ENCODE measurements around the gene POLG2.

Gene POLG2

GRCh38 chr17:64496786-64497564 lies at the start of gene POLG2:
Gene POLG2 (minus strand): TSS chr17:64497054. CDS start chr17:64496968, 86 bp downstream.
- TF ChIP-seq, protein P1, sequence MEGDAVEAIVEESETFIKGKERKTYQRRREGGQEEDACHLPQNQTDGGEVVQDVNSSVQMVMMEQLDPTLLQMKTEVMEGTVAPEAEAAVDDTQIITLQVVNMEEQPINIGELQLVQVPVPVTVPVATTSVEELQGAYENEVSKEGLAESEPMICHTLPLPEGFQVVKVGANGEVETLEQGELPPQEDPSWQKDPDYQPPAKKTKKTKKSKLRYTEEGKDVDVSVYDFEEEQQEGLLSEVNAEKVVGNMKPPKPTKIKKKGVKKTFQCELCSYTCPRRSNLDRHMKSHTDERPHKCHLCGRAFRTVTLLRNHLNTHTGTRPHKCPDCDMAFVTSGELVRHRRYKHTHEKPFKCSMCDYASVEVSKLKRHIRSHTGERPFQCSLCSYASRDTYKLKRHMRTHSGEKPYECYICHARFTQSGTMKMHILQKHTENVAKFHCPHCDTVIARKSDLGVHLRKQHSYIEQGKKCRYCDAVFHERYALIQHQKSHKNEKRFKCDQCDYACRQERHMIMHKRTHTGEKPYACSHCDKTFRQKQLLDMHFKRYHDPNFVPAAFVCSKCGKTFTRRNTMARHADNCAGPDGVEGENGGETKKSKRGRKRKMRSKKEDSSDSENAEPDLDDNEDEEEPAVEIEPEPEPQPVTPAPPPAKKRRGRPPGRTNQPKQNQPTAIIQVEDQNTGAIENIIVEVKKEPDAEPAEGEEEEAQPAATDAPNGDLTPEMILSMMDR (IDR thresholded peaks at IDR 0.05), result peak; percentile 46; the same call in 1 of the 2 replicates

DNA sequence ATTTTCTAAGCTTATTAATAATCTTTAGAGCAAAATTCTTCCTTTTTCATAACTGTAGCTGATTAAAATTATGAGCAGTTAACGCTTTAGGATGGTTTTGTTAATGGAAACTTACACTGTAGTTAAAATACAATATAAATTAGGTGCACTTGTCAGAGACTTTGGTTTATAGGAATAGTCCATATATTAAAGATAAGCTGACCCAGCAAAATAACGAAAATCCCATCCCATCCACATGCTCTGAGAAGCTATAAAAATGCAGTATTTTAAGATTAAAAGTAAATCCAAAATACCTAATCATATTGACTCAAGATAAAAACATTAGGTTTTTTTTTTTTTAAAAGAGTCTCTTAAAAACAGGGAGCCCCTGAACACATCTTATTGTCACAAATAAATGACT lies 47.9 kb upstream of the POLG2 start:
- TF ChIP-seq, protein P1 (IDR thresholded peaks at IDR 0.05), result no peak

- TF ChIP-seq, protein P1 (IDR thresholded peaks at IDR 0.05), result no peak
Measured at GRCh38 chr17:64540118-64540776, 43.4 kb upstream of the POLG2 start.

GRCh38 chr17:64538508-64539130 lies 41.8 kb upstream of the POLG2 start:
- TF ChIP-seq, protein P1 (IDR thresholded peaks at IDR 0.05), result no peak

- TF ChIP-seq, protein P1 (IDR thresholded peaks at IDR 0.05), result no peak
Measured at GRCh38 chr17:64537488-64537887, 40.6 kb upstream of the POLG2 start.

- TF ChIP-seq, protein P1 (IDR thresholded peaks at IDR 0.05), result no peak
Measured at GRCh38 chr17:64536913-64537312, 40.1 kb upstream of the POLG2 start.

GRCh38 chr17:64535357-64535756 lies 38.5 kb upstream of the POLG2 start:
- TF ChIP-seq, protein P1 (IDR thresholded peaks at IDR 0.05), result no peak

Data from LNCAP (cell line).